HUES6 (cell line): ENCODE data around the gene ITPR1.

Experiments
- H3K27ac ChIP-seq: 2 replicates; pipeline ENCODE4 v1.7.0; 2013; ENCODE audit warnings: low read depth, mild to moderate bottlenecking, low read length, inconsistent platforms
- H3K27me3 ChIP-seq: 2 replicates; pipeline ENCODE4 v1.6.1; 2013; ENCODE audit warnings: low read length; ENCODE audit not compliant: control insufficient read depth, insufficient read depth
- H3K36me3 ChIP-seq: 2 replicates; pipeline ENCODE4 v1.6.1; 2013; ENCODE audit warnings: low read length; ENCODE audit not compliant: control insufficient read depth, insufficient read depth
- H3K4me1 ChIP-seq: 2 replicates; pipeline ENCODE4 v1.6.1; 2013; ENCODE audit warnings: low read length; ENCODE audit not compliant: control insufficient read depth, insufficient read depth
- H3K4me3 ChIP-seq: 2 replicates; pipeline ENCODE4 v1.5.1; 2013; ENCODE audit warnings: low read depth, low read length
- H3K9ac ChIP-seq: one replicate; pipeline ENCODE4 v1.6.1; 2013; ENCODE audit warnings: mild to moderate bottlenecking, low read length
- H3K9me3 ChIP-seq: 2 replicates; pipeline ENCODE4 v1.6.1; 2013; ENCODE audit warnings: low read depth, low read length; ENCODE audit not compliant: control insufficient read depth, insufficient read depth

ITPR1 gene

GRCh38 chr3:4877173-4877787 is 384.1 kb downstream of the ITPR1 start:
- no peaks in the 10 kb centered on the region for H3K9me3 ChIP-seq
- no peaks in the 10 kb centered on the region for H3K4me1 ChIP-seq
- H3K27me3 ChIP-seq: no peaks in the 10 kb centered on the region
- H3K4me3 ChIP-seq: no peak overlapping the region
- no peak overlapping the region for H3K9ac ChIP-seq
- H3K36me3 ChIP-seq: no peaks in the 10 kb centered on the region
- no peak overlapping the region for H3K27ac ChIP-seq

DNA sequence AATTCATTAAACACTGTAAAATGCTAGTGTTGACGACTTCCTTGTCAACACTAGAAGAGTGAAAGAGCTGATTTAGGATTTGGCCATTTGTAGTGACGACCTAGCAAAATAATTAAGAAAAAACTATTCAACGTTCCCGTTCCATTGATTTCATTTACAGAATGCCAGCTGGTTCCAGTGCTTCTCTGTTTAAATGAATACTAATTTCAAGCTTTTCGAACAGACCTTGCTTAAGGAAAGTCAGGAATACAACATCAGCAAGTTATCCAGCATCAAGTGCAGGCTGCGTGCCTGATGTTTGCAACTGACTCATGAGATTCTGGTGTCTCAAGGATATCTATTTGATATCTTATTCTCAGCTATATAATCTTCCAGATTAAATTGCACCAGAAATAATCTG is 387.7 kb downstream of the ITPR1 start:
- H3K27ac ChIP-seq: no peak overlapping the region
- H3K9me3 ChIP-seq: no peaks in the 10 kb centered on the region
- no peak overlapping the region for H3K4me3 ChIP-seq
- H3K4me1 ChIP-seq: no peaks in the 10 kb centered on the region
- H3K27me3 ChIP-seq: no peaks in the 10 kb centered on the region
- H3K36me3 ChIP-seq: no peaks in the 10 kb centered on the region
- H3K9ac ChIP-seq: no peak overlapping the region

DNA sequence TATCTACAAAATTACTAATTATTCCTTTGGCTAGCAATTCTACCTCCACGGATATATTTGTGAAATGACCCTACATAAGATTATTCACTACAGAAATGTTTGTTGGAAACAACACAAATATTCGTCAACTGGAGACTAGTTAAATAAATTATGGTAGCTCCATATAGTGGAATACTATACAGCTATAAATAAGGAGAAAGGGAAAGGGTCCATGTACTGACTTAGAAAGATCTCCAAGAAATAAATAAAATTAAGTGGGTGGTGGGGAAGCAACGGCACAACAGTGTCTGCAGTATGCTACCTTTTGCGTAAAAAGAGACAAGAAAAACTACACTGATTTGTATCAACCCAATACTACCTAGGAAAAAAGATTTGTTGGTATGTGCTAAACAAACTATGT is 389.4 kb downstream of the ITPR1 start:
- H3K9ac ChIP-seq: no peak overlapping the region
- H3K27ac ChIP-seq: no peak overlapping the region
- no peaks in the 10 kb centered on the region for H3K36me3 ChIP-seq
- H3K9me3 ChIP-seq: no peaks in the 10 kb centered on the region
- no peaks in the 10 kb centered on the region for H3K27me3 ChIP-seq
- no peak overlapping the region for H3K4me3 ChIP-seq
- no peaks in the 10 kb centered on the region for H3K4me1 ChIP-seq

DNA sequence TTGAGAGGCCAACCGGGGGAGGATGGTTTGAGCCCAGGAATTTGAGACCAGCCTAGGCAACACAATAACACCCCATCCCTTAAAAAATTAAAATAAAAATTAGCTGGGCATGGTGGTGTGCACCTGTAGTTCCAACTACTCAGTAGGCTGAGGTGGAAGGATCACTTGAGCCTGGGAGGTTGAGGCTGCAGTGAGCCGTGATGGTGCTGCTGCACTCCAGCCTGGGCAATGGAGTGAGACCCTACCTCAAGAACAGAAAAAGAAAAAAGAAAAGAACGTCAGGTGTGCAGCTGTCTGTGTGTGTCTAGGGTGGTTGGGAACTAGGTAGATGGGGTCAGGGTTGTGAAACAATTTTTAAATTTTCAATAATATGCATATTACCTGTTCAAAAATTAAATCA is 389.9 kb downstream of the ITPR1 start:
- Histone ChIP-seq H3K4me3 (no peak overlapping the region), H3K36me3 (no peaks in the 10 kb centered on the region), H3K27me3 (no peaks in the 10 kb centered on the region)

DNA sequence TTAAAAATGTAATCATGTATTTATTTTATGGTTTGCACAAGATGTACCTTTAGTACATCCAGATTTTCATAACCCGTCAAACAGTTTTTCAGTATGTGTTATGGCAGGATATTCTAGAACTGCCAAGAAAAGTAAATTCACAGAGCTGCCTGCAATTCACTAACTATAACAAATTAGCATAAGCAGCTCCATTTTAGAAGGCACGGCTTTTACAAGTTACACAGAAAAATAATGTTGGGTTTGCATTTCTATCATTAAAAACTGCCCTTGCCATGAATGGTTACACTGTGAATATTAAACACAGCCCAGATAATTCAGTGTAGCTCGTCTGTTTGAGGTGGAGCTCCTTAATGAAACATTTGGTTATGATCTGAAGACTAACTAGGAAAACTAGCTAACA is 391.7 kb downstream of the ITPR1 start:
- Histone ChIP-seq H3K9ac (no peak overlapping the region), H3K27me3 (no peaks in the 10 kb centered on the region), H3K36me3 (no peaks in the 10 kb centered on the region), H3K27ac (no peak overlapping the region), H3K9me3 (no peaks in the 10 kb centered on the region), H3K4me3 (no peak overlapping the region), H3K4me1 (no peaks in the 10 kb centered on the region)

More for the DNA sequence above, 389.9 kb downstream of the ITPR1 start:
- no peak overlapping the region for H3K27ac ChIP-seq
- H3K9me3 ChIP-seq: no peaks in the 10 kb centered on the region
- H3K4me1 ChIP-seq: no peaks in the 10 kb centered on the region
- H3K9ac ChIP-seq: no peak overlapping the region

- Histone ChIP-seq H3K27ac (no peak overlapping the region), H3K4me3 (no peak overlapping the region), H3K36me3 (no peaks in the 10 kb centered on the region), H3K27me3 (no peaks in the 10 kb centered on the region), H3K9me3 (no peaks in the 10 kb centered on the region), H3K4me1 (no peaks in the 10 kb centered on the region), H3K9ac (no peak overlapping the region)
These were observed 392.2 kb downstream of the ITPR1 start for GRCh38 chr3:4885316-4885715.

- Histone ChIP-seq H3K4me1 (no peaks in the 10 kb centered on the region), H3K27me3 (no peaks in the 10 kb centered on the region), H3K9me3 (no peaks in the 10 kb centered on the region), H3K36me3 (no peaks in the 10 kb centered on the region), H3K4me3 (no peak overlapping the region), H3K9ac (no peak overlapping the region), H3K27ac (no peak overlapping the region)
These were observed 393.3 kb downstream of the ITPR1 start for GRCh38 chr3:4886448-4886847.

- no peak overlapping the region for H3K27ac ChIP-seq
- H3K36me3 ChIP-seq: no peaks in the 10 kb centered on the region
- H3K9me3 ChIP-seq: no peaks in the 10 kb centered on the region
- H3K9ac ChIP-seq: no peak overlapping the region
- H3K4me1 ChIP-seq: no peaks in the 10 kb centered on the region
- no peak overlapping the region for H3K4me3 ChIP-seq
- no peaks in the 10 kb centered on the region for H3K27me3 ChIP-seq
These were observed 394.0 kb downstream of the ITPR1 start for GRCh38 chr3:4887177-4887576.

- no peak overlapping the region for H3K4me3 ChIP-seq
- H3K9me3 ChIP-seq: no peaks in the 10 kb centered on the region
- H3K9ac ChIP-seq: no peak overlapping the region
- H3K4me1 ChIP-seq: no peaks in the 10 kb centered on the region
- H3K27ac ChIP-seq: no peak overlapping the region
- H3K27me3 ChIP-seq: no peaks in the 10 kb centered on the region
- no peaks in the 10 kb centered on the region for H3K36me3 ChIP-seq
These were observed 396.0 kb downstream of the ITPR1 start for GRCh38 chr3:4888913-4889846.

DNA sequence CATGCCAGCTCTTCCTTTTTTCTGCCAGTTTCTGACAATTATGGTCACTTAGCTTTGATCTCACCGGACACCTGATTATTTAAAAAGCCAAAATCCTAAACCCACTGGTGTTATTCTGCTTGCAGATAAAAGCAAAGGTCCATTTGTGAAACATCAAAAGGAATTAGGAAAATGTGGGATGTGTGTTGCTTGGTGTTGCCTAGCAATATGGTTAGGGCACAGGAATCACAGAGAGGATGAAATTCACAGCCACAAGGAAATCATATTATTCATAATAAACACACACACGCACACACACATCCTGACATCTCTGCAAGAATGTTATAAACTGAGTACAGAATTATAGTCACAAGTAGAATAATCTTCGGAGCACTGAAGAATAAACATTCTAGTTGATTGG is 396.7 kb downstream of the ITPR1 start:
- Histone ChIP-seq H3K27ac (no peak overlapping the region), H3K36me3 (no peaks in the 10 kb centered on the region), H3K9ac (no peak overlapping the region), H3K27me3 (no peaks in the 10 kb centered on the region), H3K4me1 (no peaks in the 10 kb centered on the region), H3K9me3 (no peaks in the 10 kb centered on the region), H3K4me3 (no peak overlapping the region)

GRCh38 chr3:4894891-4895530 is 401.9 kb downstream of the ITPR1 start:
- Histone ChIP-seq H3K4me3 (no peak overlapping the region), H3K4me1 (peaks cover 7% of the 10 kb centered on the region; the same call in 1 of the 2 replicates), H3K27me3 (no peaks in the 10 kb centered on the region), H3K9ac (no peak overlapping the region), H3K36me3 (no peaks in the 10 kb centered on the region), H3K9me3 (no peaks in the 10 kb centered on the region), H3K27ac (no peak overlapping the region)
